ENCODE data around the gene ARHGAP15.

GRCh38 chr2:143371616-143372015, 242.4 kb downstream of the ARHGAP15 start:
- TF ChIP-seq YY1 (IDR thresholded peaks at IDR 0.05; ENCODE audit: low read depth) = no peak
- TF ChIP-seq EP300 (IDR thresholded peaks at IDR 0.05; ENCODE audit: borderline replicate concordance) = no peak
- no peak for TF ChIP-seq REST (IDR thresholded peaks at IDR 0.05; ENCODE audit: low read depth)
- TF ChIP-seq TAF1 (IDR thresholded peaks at IDR 0.05; ENCODE audit: low read depth) = no peak
- TF ChIP-seq CEBPB (IDR thresholded peaks at IDR 0.05) = no peak
- TF ChIP-seq NFIC (IDR thresholded peaks at IDR 0.05) = no peak
- TF ChIP-seq EGR1 (IDR thresholded peaks at IDR 0.05) = no peak
- TF ChIP-seq CREB1 (IDR thresholded peaks at IDR 0.05; ENCODE audit: low read depth) = no peak
- no peak for TF ChIP-seq FOXM1 (IDR thresholded peaks at IDR 0.05; ENCODE audit: borderline replicate concordance, low read depth)
- no peak for TF ChIP-seq USF1 (IDR thresholded peaks at IDR 0.05)
- TF ChIP-seq TCF12 (IDR thresholded peaks at IDR 0.05; ENCODE audit: low read depth) = no peak

Data from Ishikawa (cell line).